Pulmonary artery endothelial cell (primary cell): ENCODE results near the gene PTPRN. TPM values are rescaled to one million over a fixed set of nuclear protein-coding genes. Genes with fewer than 3 reads are reported as not detected.
"Not testable (repeated sequence)": the region's sequence is repeated elsewhere in the genome, so short reads cannot be mapped to it uniquely, and the experiment has no call there.

Source experiments
- DNase-seq: peaks from one replicate; pipeline ENCODE4 v3.0.0-alpha.2; 2011; ENCODE audit warnings: low read depth, low spot score
- total RNA-seq: library from RNA; depleted of rRNA; stranded (reverse); fragments of >200 nt; gene quantifications from 2 replicates; pipeline ENCODE4 v1.2.3, GENCODE V29; 2014

The PTPRN gene
- total RNA-seq, 1 donor from 2014 or later: not detected

- no peak for DNase-seq
Measured at GRCh38 chr2:219287580-219288265, 21.5 kb downstream of the PTPRN start.

GRCh38 chr2:219287116-219287440, 22.1 kb downstream of the PTPRN start:
- not testable (repeated sequence) for DNase-seq

DNA sequence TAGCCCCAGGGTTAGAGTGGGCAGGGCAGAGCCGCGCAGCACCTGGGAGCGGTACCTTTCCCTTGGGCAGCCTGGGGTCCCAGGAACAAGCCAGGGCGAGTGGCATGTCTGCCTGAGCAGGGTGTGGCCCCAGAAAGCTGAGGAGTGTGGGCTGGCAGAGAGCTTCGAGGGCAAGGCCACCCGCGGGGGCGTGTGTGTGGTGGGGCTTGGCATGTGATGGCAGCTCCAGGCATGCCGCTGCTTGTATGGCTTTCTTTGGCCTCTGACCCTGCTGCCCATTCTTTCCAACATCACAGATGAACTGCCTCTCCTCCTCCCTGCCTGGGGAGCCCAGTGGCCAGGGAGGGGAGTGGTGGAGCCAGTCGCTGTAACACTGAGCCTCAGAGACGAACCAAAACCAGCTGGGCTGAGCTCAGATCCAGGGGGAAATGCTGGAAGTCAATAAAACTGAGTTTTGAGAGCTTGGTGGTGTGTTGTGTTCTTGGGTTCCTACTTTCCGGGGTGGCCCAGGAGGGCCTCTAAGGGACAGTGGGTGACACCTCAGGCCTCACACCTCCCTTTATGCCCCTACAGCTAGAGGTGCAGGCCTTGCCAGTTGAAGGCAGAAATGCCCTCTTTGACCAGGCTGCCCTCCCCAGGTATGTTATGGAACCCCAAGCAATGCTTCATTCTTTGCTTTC, 22.6 kb downstream of the PTPRN start:
- no peak for DNase-seq

- DNase-seq: no peak
Measured at GRCh38 chr2:219285894-219286425, 23.2 kb downstream of the PTPRN start.

GRCh38 chr2:219285373-219285735, 23.8 kb downstream of the PTPRN start:
- no peak for DNase-seq

DNA sequence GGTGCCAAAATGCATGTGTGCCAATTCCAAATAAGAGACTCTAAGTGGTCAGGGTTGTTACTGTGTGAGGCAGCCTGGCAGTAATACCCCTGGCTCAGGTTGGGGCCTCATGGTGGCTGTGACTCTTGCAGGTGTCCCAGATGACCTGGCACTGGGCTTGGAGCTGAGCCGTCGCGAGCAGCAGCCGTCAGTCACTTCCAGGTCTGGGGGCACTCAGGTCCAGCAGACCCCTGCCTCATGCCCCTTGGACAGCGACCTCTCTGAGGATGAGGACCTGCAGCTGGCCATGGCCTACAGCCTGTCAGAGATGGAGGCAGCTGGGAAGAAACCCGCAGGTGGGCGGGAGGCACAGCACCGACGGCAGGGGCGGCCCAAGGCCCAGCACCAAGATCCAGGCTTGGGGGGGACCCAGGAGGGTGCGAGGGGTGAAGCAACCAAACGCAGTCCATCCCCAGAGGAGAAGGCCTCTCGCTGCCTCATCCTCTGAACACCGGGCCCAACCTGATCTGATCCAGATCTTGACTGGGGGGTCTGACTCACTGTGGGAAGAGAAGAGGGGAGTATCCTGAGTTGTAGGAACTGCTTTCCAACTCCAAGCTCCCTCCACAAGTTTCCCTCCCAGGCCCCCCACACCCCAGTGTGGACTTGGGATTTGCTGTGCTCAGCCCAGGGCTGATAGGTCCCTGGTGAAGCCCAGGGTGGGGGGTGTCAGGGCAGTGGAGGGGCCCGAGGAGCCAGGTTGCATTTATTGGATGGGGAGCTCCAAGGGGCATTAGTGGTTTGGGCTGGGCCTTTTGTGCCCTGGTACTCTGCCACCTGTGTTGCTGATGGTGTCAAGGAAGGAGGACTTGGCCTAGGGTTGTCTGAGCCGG, 24.5 kb downstream of the PTPRN start:
- no peak for DNase-seq

DNA sequence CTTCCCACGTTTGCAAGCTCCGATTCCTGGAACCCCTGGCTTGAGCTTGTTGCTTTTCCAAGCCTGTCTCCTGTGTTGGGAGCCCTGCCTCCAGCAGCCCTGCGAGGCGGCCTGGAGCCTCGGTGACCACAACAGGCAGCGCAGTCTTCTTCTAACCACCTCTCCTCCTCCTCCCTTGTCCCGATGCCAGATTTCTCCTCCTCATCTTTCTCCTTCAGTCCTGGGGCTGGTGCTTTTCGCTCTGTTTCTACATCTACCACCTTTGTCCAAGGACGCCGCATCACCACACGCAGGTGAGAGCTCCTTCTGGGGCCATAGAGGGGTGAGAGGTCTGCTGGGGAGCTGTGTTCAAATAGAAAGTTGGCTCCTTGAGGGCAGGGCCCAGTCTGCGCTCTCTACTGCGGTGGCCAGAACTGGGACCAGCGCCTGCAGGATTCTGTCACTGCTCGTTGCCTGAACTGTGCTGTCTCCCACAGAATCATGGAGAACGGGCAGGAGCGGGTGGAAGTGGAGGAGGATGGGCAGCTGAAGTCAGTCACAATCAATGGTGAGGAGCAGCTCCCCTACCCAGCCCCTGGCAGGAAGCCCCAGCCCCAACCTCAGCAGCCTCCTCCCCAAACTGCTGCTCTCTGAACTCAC, 26.1 kb downstream of the PTPRN start:
- DNase-seq: no peak

- no peak for DNase-seq
Measured at GRCh38 chr2:219282375-219282774, 26.8 kb downstream of the PTPRN start.

DNA sequence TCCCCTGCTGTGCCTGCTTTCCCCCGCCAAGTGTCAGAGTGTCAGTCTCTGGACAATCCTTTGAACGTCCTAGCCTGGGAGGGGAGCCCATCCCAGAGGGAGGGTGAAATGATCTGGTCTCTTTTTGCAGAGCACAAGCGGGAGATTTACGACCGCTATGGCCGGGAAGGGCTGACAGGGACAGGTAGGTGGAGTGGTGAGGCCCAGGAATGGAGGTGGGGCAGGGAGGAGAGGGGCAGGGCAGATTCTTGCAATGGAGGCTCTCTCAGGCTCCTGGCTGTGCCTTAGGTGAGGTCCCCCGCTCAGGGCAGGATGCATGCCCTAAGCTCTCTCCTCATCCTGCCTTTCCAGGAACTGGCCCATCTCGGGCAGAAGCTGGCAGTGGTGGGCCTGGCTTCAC, 27.6 kb downstream of the PTPRN start:
- DNase-seq: no peak

DNA sequence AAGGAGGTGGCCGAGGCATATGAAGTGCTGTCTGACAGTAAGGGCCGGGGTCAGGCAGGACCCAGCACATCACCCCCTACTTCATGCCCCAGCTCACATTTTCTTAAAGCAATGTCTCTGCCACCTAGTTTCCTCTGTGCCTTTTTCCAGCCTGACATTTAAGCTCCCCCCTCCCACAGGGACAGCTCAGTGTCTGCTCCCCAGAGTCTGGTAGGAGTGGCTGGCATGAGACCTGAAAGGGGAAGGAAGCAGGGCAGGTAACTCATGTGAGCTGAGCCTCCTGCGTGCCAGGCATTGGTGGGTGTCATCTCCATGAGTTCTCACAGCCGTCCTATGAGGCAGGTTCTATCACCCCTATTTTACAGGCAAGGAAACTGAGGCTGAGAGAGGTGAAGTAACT, 28.6 kb downstream of the PTPRN start:
- no peak for DNase-seq

DNA sequence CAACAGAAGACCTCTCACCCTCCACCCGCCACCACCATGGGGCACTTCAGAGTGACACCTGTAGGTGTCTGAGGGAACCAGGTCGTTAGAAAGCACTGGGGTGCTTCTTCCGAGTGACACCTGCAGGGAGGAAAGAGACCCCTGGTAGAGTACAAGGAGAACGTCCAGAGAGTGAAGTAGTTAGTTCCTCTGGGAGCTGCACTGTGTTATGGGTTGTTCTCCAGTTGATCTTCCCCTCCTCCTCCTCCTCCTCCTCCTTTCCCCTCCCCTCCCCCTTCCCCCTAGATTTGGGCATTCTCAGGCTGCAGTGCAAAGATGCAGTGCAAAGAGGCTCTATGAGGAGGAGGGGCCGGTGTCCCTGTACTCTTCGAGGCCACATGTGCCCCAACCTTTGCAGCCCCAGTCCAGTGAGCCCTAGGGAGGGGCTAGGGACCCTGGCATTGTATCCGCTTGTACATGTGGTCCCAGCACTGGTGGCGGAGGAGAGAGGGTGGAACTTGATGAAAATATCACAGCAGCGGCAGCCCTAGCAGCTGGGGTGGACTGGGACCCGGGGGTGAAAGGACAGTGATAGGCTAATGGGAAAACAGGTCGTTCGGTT, 29.2 kb downstream of the PTPRN start:
- no peak for DNase-seq

- peak; percentile 93 for DNase-seq
Measured at GRCh38 chr2:219279151-219279915, 29.9 kb downstream of the PTPRN start, which contains the start of gene DNAJB2. TSS of gene DNAJB2 (plus strand) at chr2:219279366. CDS start at chr2:219279834, 468 bp downstream.

DNA sequence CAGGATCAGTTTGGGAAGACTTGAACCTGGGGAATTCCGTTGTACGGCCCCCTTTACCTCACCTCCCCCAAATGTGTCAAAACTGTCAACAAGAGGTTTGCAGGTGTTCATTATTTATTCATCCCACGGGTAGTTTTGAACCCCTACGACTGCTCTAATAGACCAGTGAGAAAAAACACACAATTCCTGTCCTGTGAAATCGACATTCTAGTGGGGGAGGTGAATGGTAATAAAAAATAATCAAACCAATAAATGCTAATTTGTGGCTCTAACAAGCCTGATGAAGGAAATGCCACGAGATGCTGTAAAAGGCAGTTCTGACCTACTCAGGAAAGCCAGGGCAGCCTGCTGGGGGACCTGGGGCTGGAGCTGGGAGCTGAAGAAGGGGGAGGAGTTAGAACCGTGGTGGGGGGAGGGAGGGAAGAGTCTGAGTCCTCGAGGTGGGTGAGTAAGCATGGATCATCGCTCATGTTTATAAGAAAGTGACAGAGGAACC, 30.5 kb downstream of the PTPRN start:
- no peak for DNase-seq

DNA sequence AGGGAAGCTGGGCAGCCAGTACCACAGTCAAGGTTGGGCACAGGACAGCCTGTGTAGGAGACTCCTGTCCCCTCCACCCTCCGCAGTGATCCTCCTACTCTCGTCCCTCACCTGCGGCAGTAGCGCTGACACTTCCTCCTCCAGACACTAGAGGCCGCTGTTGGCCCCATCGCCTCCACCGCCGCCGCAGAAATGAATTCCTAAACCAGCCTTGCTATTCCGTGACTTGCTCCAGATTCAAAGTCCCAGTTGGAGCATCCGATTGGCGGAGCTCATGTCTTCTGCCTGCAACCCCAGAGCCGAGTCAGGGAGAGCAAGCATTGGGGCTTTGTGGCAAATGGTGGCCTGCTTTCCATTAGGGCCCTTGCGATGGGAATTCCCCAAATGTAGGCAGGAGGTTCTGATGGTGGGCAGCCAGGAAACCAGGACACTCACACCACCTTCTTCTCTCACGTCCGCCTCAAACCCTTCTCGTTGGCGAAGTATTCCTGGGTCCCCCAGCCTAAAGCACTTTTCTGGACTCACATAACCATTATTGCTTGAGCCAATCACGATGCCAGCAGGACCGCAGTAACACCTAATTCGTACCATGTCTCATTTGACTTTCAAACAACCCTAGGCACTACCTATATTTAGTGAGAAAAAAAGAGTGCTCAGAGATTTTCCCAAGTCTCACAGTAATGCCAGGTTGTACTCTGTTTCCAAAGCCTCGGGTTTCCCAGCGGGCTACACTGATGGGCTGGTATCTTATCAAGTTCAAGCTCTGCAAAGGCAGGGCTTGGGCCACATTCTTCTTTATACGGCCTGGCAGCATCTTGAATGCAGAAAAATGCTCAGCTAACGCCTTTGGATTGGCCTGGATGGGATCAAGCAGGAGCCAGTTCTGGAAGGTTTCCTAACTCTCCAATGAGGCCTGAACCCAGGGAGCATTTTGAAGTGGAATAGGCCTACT, 31.2 kb downstream of the PTPRN start:
- no peak for DNase-seq

DNA sequence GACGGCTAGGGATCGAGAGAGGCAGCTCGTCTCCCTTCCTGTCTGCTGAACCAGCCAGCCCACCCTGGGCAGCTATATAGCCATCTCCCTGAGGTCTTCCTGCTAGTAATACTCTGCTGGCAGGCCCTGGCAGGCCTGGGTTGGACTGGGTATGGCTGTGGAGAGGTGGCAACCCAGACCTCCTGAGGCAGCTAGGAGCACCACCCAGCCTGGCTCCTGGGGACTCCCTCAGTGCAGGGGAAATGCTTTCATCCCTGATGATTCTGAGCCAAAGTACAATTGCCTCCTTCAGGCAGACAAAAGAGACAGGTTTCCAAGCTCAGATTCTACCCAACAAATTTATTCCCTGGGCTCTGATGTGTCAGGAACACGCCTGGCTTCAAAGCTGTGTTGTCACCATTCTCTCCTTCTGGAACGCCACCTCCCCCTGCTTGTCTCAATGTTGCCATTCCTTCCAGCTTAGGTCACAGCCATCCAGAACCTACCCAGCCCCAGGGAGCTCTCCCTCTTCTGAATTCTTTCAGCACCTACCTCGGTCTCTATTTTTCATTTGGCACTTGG, 34.8 kb downstream of the PTPRN start:
- DNase-seq: no peak

- DNase-seq: no peak
Measured at GRCh38 chr2:219273937-219274336, 35.3 kb downstream of the PTPRN start.

DNA sequence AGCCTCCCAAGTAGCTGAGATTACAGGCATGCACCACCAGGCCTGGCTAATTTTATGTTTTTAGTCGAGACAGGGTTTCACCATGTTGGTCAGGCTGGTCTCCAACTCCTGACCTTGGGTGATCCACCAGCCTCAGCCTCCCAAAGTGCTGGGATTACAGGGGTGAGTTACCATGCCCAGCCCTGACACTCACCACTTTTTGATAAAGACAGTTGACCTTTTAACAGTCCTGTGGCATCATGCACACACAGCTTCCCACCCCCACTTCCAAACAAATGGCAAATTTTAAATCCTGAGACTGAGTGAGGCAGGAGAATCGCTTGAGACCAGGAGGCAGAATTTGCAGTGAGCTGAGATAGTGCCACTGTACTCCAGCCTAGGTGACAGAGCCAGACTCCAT, 36.2 kb downstream of the PTPRN start:
- no peak for DNase-seq

DNA sequence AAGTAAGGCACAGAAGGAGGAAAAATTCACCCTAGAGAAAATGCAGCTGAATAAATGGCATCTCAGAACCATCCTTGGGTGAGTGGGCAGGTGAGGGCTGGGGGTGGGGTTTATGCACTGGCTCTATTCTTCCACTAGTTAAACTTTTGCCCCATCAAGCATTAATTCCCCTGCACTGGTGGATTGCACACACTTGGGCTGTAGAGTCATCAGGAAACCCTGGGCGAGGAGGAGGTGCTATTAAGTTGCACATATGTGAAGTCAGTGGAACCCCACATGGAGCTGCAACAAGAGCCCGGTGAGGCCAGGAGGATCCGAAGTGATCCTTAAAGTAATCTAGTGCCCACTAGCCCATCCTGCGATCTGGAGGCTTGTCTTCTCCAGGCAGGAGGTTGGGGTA, 36.8 kb downstream of the PTPRN start:
- DNase-seq: no peak

DNA sequence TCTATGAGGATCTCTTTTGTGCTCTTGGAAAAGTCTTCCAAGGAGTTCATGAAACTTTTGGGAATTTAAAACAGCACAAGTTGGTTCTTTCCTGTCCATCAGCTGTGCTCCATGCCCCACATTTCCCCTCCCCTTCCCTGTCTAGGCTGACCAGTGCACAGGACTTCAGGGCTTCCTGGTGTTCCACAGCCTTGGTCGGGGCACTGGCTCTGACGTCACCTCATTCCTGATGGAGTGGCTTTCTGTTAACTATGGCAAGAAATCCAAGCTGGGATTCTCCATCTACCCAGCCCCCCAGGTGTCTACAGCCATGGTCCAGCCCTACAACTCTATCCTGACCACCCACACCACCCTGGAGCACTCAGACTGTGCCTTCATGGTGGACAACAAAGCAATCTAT, 38.2 kb downstream of the PTPRN start:
- no peak for DNase-seq
